ENCODE measurements around the gene LCE4A. TPM values are rescaled to one million over a fixed set of nuclear protein-coding genes. Genes with fewer than 3 reads are reported as not detected.

The LCE4A gene
- total and polyA plus RNA-seq, 9 of the 15 experiments (the other 6 are each of a cell fraction or from before 2014, with no cell fraction given), result not detected

GRCh38 chr1:152758636-152759035, 50.7 kb downstream of the LCE4A start:
- no peak overlapping the region for H2AFZ ChIP-seq (ENCODE audit: low read depth, low read length)
- intact Hi-C loops (cut with micrococcal nuclease), result no loop called here
- POLR2A ChIA-PET, result no interaction called here
- FAIRE-seq (no peak), ATAC-seq (no peak), DNase-seq (ENCODE audit: extremely low read depth in 1 of 4, low spot score in 3 of 4) (no peak)
- TF ChIP-seq ZNF282 (CRISPR knock-in tag; IDR thresholded peaks at IDR 0.05) (no peak), ZNF121 (CRISPR knock-in tag; conservative IDR thresholded peaks at IDR 0.05) (no peak), HCFC1 (IDR thresholded peaks at IDR 0.05; ENCODE audit: low read depth, low read length) (no peak), ZNF174 (CRISPR knock-in tag; IDR thresholded peaks at IDR 0.05) (no peak), SMARCB1 (IDR thresholded peaks at IDR 0.05; ENCODE audit: insufficient read length, low read depth) (no peak), SOX6 (IDR thresholded peaks at IDR 0.05) (no peak), PBX2 (CRISPR knock-in tag; IDR thresholded peaks at IDR 0.05; ENCODE audit: low read depth) (no peak), PBX2 (tag; conservative IDR thresholded peaks at IDR 0.05; ENCODE audit: low read depth) (no peak), ZNF408 (CRISPR knock-in tag; IDR thresholded peaks at IDR 0.05; ENCODE audit: low read depth) (no peak), BHLHE40 (IDR thresholded peaks at IDR 0.05; ENCODE audit: low read length) (no peak), NFATC3 (IDR thresholded peaks at IDR 0.05) (no peak), SMARCA4 (IDR thresholded peaks at IDR 0.05) (no peak), PHB (CRISPR knock-in tag; IDR thresholded peaks at IDR 0.05) (no peak), FOXM1 (IDR thresholded peaks at IDR 0.05; ENCODE audit: low read depth) (no peak), FOXM1 (CRISPR knock-in tag; IDR thresholded peaks at IDR 0.05; ENCODE audit: low read depth) (no peak), ZNF668 (CRISPR knock-in tag; IDR thresholded peaks at IDR 0.05) (no peak)
- TF ChIP-seq, protein P1, sequence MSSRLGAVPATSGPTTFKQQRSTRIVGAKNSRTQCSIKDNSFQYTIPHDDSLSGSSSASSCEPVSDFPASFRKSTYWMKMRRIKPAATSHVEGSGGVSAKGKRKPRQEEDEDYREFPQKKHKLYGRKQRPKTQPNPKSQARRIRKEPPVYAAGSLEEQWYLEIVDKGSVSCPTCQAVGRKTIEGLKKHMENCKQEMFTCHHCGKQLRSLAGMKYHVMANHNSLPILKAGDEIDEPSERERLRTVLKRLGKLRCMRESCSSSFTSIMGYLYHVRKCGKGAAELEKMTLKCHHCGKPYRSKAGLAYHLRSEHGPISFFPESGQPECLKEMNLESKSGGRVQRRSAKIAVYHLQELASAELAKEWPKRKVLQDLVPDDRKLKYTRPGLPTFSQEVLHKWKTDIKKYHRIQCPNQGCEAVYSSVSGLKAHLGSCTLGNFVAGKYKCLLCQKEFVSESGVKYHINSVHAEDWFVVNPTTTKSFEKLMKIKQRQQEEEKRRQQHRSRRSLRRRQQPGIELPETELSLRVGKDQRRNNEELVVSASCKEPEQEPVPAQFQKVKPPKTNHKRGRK (tag; IDR thresholded peaks at IDR 0.05), result no peak
- TF ChIP-seq, protein P2, sequence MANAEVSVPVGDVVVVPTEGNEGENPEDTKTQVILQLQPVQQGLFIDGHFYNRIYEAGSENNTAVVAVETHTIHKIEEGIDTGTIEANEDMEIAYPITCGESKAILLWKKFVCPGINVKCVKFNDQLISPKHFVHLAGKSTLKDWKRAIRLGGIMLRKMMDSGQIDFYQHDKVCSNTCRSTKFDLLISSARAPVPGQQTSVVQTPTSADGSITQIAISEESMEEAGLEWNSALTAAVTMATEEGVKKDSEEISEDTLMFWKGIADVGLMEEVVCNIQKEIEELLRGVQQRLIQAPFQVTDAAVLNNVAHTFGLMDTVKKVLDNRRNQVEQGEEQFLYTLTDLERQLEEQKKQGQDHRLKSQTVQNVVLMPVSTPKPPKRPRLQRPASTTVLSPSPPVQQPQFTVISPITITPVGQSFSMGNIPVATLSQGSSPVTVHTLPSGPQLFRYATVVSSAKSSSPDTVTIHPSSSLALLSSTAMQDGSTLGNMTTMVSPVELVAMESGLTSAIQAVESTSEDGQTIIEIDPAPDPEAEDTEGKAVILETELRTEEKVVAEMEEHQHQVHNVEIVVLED (CRISPR knock-in tag; IDR thresholded peaks at IDR 0.05), result no peak
- TF ChIP-seq, protein P3, sequence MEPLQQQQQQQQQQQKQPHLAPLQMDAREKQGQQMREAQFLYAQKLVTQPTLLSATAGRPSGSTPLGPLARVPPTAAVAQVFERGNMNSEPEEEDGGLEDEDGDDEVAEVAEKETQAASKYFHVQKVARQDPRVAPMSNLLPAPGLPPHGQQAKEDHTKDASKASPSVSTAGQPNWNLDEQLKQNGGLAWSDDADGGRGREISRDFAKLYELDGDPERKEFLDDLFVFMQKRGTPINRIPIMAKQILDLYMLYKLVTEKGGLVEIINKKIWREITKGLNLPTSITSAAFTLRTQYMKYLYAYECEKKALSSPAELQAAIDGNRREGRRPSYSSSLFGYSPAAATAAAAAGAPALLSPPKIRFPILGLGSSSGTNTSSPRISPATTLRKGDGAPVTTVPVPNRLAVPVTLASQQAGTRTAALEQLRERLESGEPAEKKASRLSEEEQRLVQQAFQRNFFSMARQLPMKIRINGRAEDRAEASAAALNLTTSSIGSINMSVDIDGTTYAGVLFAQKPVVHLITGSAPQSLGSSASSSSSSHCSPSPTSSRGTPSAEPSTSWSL (CRISPR knock-in tag; IDR thresholded peaks at IDR 0.05; ENCODE audit: borderline replicate concordance), result no peak
- no peak overlapping the region for H3K9ac ChIP-seq (ENCODE audit: insufficient read depth in 1 of 2, low read depth in 2 of 2, low read length in 2 of 2)
- no TSS peak for BruUV-seq (replicated peaks)
- H3K4me3 ChIP-seq, result no peak overlapping the region
- H3K4me1 ChIP-seq (replicated peaks in 1 of 2; ENCODE audit: control insufficient read depth in 2 of 2, insufficient read depth in 2 of 2, low read length in 2 of 2), result no peaks in the 10 kb centered on the region; a peak in 1 of 5 replicates
- WGBS (ENCODE audit: insufficient coverage, low coverage, missing lambda C conversion rate), result 0% methylated on average over 4 of the region's 4 CpGs
- no peak overlapping the region for H3K27ac ChIP-seq (ENCODE audit: extremely low read depth, low read depth, low read length)
- H3K9me3 ChIP-seq (replicated peaks; ENCODE audit: control insufficient read depth, insufficient read depth, low read depth, low read length), result no peaks in the 10 kb centered on the region
- peaks cover 0 to 19% of the 10 kb centered on the region in 2 experiments; a peak in 2 of 5 replicates for H3K27me3 ChIP-seq (ENCODE audit: control insufficient read depth in 2 of 2, insufficient read depth in 2 of 2, low read length in 2 of 2)
- H3K4me2 ChIP-seq (ENCODE audit: insufficient read depth, low read length), result no peak overlapping the region
- no peaks in the 10 kb centered on the region for H3K79me2 ChIP-seq (ENCODE audit: control insufficient read depth, insufficient read depth, low read length)
- H4K20me1 ChIP-seq (replicated peaks; ENCODE audit: control insufficient read depth, insufficient read depth, low read length), result peaks cover 3% of the 10 kb centered on the region; the same call in 1 of the 2 replicates
- CTCF ChIA-PET (ENCODE audit: low intra/inter-chr PET ratio), result no interaction called here
- in situ Hi-C loops (cut with MboI), result no loop called here
- H3K9me1 ChIP-seq (ENCODE audit: control insufficient read depth, insufficient read depth, low read length), result no peaks in the 10 kb centered on the region
- no peaks in the 10 kb centered on the region for H3K36me3 ChIP-seq (ENCODE audit: control insufficient read depth, insufficient read depth, low read length)

Data from K562 (cell line).